ENCODE data around the gene TMA7. TPM values are rescaled to one million over a fixed set of nuclear protein-coding genes. Genes with fewer than 3 reads are reported as not detected.
"Not testable (repeated sequence)": the region's sequence is repeated elsewhere in the genome, so short reads cannot be mapped to it uniquely, and the experiment has no call there.

TMA7 gene
- total and polyA plus RNA-seq, 2 donors (not counting 1 experiment from before 2014, with no cell fraction given), result 306 to 337 TPM

GRCh38 chr3:48478626-48479555 is 38.8 kb downstream of the TMA7 start:
- Histone ChIP-seq H3K9me3 (ENCODE audit: control insufficient read depth, insufficient read depth, low read depth, low read length) (no peaks in the 10 kb centered on the region), H4K20me1 (ENCODE audit: control insufficient read depth, extremely low read depth, insufficient read depth, low read length) (no peaks in the 10 kb centered on the region), H2AFZ (ENCODE audit: low read length) (no peak overlapping the region), H3K9ac (ENCODE audit: insufficient read depth, low read length) (no peak overlapping the region), H3K4me1 (ENCODE audit: control insufficient read depth, extremely low read depth, insufficient read depth, low read length) (no peaks in the 10 kb centered on the region), H3K36me3 (ENCODE audit: control insufficient read depth, insufficient read depth, low read length) (no peaks in the 10 kb centered on the region), H3K4me2 (ENCODE audit: extremely low read depth, insufficient read depth, low read length) (no peak overlapping the region), H3K79me2 (ENCODE audit: control insufficient read depth, insufficient read depth, low read length) (no peaks in the 10 kb centered on the region), H3K27ac (ENCODE audit: insufficient read depth, low read length) (no peak overlapping the region), H3K27me3 (ENCODE audit: control insufficient read depth, insufficient read depth, low read length) (no peaks in the 10 kb centered on the region), H3K4me3 (replicated peaks in 1 of 4; ENCODE audit: control extremely low read depth in 1 of 4, insufficient read depth in 1 of 4, low read depth in 3 of 4, low read length in 4 of 4) (no peak overlapping the region)
- TF ChIP-seq CTCF (conservative IDR thresholded peaks at IDR 0.05 in 1 of 2, IDR thresholded peaks at IDR 0.05 in 1 of 2; ENCODE audit: low read depth in 1 of 2, low read length in 2 of 2), result no peak
- no peak for DNase-seq (ENCODE audit: low read depth in 2 of 2)

- H2AFZ ChIP-seq (ENCODE audit: low read length); DNase-seq (ENCODE audit: low read depth in 2 of 2); H3K79me2 ChIP-seq (ENCODE audit: control insufficient read depth, insufficient read depth, low read length); H3K36me3 ChIP-seq (ENCODE audit: control insufficient read depth, insufficient read depth, low read length); H3K9ac ChIP-seq (ENCODE audit: insufficient read depth, low read length); H3K9me3 ChIP-seq (ENCODE audit: control insufficient read depth, insufficient read depth, low read depth, low read length); H3K4me3 ChIP-seq (replicated peaks in 1 of 4; ENCODE audit: control extremely low read depth in 1 of 4, insufficient read depth in 1 of 4, low read depth in 3 of 4, low read length in 4 of 4); H4K20me1 ChIP-seq (ENCODE audit: control insufficient read depth, extremely low read depth, insufficient read depth, low read length); H3K4me2 ChIP-seq (ENCODE audit: extremely low read depth, insufficient read depth, low read length); H3K27me3 ChIP-seq (ENCODE audit: control insufficient read depth, insufficient read depth, low read length); H3K4me1 ChIP-seq (ENCODE audit: control insufficient read depth, extremely low read depth, insufficient read depth, low read length); H3K27ac ChIP-seq (ENCODE audit: insufficient read depth, low read length): not testable (repeated sequence)
These were observed 40.8 kb downstream of the TMA7 start for GRCh38 chr3:48480891-48481290.

GRCh38 chr3:48482822-48483221 is 42.8 kb downstream of the TMA7 start:
- not testable (repeated sequence) for H3K27me3 ChIP-seq (ENCODE audit: control insufficient read depth, insufficient read depth, low read length); H2AFZ ChIP-seq (ENCODE audit: low read length); H3K9me3 ChIP-seq (ENCODE audit: control insufficient read depth, insufficient read depth, low read depth, low read length); H4K20me1 ChIP-seq (ENCODE audit: control insufficient read depth, extremely low read depth, insufficient read depth, low read length); DNase-seq (ENCODE audit: low read depth in 2 of 2); H3K27ac ChIP-seq (ENCODE audit: insufficient read depth, low read length); H3K4me1 ChIP-seq (ENCODE audit: control insufficient read depth, extremely low read depth, insufficient read depth, low read length); H3K79me2 ChIP-seq (ENCODE audit: control insufficient read depth, insufficient read depth, low read length); H3K4me2 ChIP-seq (ENCODE audit: extremely low read depth, insufficient read depth, low read length); H3K36me3 ChIP-seq (ENCODE audit: control insufficient read depth, insufficient read depth, low read length); H3K4me3 ChIP-seq (replicated peaks in 1 of 4; ENCODE audit: control extremely low read depth in 1 of 4, insufficient read depth in 1 of 4, low read depth in 3 of 4, low read length in 4 of 4); H3K9ac ChIP-seq (ENCODE audit: insufficient read depth, low read length)

GRCh38 chr3:48486952-48487351 is 46.9 kb downstream of the TMA7 start:
- Histone ChIP-seq H3K79me2 (ENCODE audit: control insufficient read depth, insufficient read depth, low read length) (no peaks in the 10 kb centered on the region), H3K4me2 (ENCODE audit: extremely low read depth, insufficient read depth, low read length) (no peak overlapping the region), H3K4me3 (replicated peaks in 1 of 4; ENCODE audit: control extremely low read depth in 1 of 4, insufficient read depth in 1 of 4, low read depth in 3 of 4, low read length in 4 of 4) (no peak overlapping the region), H4K20me1 (ENCODE audit: control insufficient read depth, extremely low read depth, insufficient read depth, low read length) (no peaks in the 10 kb centered on the region), H3K36me3 (ENCODE audit: control insufficient read depth, insufficient read depth, low read length) (no peaks in the 10 kb centered on the region), H2AFZ (ENCODE audit: low read length) (no peak overlapping the region), H3K9me3 (ENCODE audit: control insufficient read depth, insufficient read depth, low read depth, low read length) (no peaks in the 10 kb centered on the region), H3K27me3 (ENCODE audit: control insufficient read depth, insufficient read depth, low read length) (no peaks in the 10 kb centered on the region), H3K9ac (ENCODE audit: insufficient read depth, low read length) (no peak overlapping the region), H3K27ac (ENCODE audit: insufficient read depth, low read length) (no peak overlapping the region), H3K4me1 (ENCODE audit: control insufficient read depth, extremely low read depth, insufficient read depth, low read length) (no peaks in the 10 kb centered on the region)
- no peak for TF ChIP-seq CTCF (conservative IDR thresholded peaks at IDR 0.05 in 1 of 2, IDR thresholded peaks at IDR 0.05 in 1 of 2; ENCODE audit: low read depth in 1 of 2, low read length in 2 of 2)
- no peak for TF ChIP-seq EZH2 (IDR thresholded peaks at IDR 0.05; ENCODE audit: low read length, missing control alignments)
- DNase-seq (ENCODE audit: low read depth in 2 of 2), result no peak
